H1 (cell line): ENCODE data around the gene MRPL45.

Experiments used
- NRF1 ChIP-seq: IDR thresholded peaks from 2 replicates; pipeline ENCODE4 v1.6.1; 2011; ENCODE audit warnings: mild to moderate bottlenecking, low read depth, low read length, improper control_type of control experiment
- YY1 ChIP-seq: IDR thresholded peaks from 2 replicates; pipeline ENCODE4 v1.6.1; 2011; ENCODE audit warnings: low read depth, mild to moderate bottlenecking, low read length
- TF ChIP-seq, protein P1 (sequence below), 3 experiments: IDR thresholded peaks; 1 replicate in 2 of 3; 2 replicates in 1 of 3; pipeline versions ENCODE4 v1.5.1 to v1.6.1; 2011; ENCODE audit warnings: low read length in 3 of 3, mild to moderate bottlenecking in 3 of 3, inconsistent platforms in 2 of 3, low read depth in 1 of 3, moderate library complexity in 1 of 3; ENCODE audit not compliant: insufficient read depth in 1 of 3; ENCODE audit errors: control extremely low read depth in 1 of 3

DNA sequence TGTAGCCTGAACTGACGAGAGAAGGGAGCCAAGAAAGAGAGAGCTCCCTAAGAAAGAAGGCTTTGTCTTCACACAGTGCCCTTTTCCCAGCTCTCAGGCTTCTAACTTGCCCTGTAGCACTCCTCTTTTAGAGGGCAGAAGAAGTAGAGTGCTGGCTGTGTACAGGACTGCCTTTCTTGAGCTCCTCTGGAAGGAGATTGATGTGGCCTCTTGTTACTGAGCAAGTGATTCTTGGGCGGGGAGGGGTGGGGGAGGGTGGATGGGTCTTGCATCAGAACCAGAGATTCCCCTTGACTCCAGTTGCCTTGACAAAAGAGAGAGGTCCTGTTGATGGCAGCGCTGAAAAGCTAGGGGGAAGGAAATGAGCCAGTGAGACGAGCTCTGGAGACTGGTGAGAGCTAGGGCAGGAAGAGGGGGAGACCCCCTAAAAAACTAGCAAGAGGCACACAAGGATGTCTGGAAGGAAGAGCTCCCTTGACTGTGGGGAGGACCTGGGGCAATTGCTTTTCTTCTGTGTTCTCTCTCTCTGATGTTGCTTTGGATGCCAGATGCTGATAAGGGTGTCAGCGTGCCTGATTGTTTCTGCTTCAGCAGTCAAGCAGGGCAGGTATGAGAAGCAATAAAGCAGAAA lies 28.4 kb downstream of the MRPL45 start:
- TF ChIP-seq YY1, result no peak
- TF ChIP-seq, protein P1, sequence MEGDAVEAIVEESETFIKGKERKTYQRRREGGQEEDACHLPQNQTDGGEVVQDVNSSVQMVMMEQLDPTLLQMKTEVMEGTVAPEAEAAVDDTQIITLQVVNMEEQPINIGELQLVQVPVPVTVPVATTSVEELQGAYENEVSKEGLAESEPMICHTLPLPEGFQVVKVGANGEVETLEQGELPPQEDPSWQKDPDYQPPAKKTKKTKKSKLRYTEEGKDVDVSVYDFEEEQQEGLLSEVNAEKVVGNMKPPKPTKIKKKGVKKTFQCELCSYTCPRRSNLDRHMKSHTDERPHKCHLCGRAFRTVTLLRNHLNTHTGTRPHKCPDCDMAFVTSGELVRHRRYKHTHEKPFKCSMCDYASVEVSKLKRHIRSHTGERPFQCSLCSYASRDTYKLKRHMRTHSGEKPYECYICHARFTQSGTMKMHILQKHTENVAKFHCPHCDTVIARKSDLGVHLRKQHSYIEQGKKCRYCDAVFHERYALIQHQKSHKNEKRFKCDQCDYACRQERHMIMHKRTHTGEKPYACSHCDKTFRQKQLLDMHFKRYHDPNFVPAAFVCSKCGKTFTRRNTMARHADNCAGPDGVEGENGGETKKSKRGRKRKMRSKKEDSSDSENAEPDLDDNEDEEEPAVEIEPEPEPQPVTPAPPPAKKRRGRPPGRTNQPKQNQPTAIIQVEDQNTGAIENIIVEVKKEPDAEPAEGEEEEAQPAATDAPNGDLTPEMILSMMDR (IDR thresholded peaks at IDR 0.05; ENCODE audit: control extremely low read depth in 1 of 3, insufficient read depth in 1 of 3, low read depth in 1 of 3, low read length in 3 of 3), result no peak
- TF ChIP-seq NRF1, result no peak
